Stimulated activated naive CD8-positive, alpha-beta T cell treated with anti-CD3 and anti-CD28 coated beads, Interleukin-15, Interleukin-2, amounts not matched to agents 100 ng/mL and 50 ng/mL, for 24 hours (primary cell): ENCODE measurements around the gene CFAP54.

Source experiments
- H3K27ac Mint-ChIP-seq: one replicate; pipeline ENCODE4 v1.8.0; 2021; ENCODE audit warnings: mild to moderate bottlenecking, mixed read lengths
- H3K27me3 Mint-ChIP-seq: one replicate; pipeline ENCODE4 v1.8.0; 2021; ENCODE audit warnings: mixed read lengths
- H3K36me3 Mint-ChIP-seq: one replicate; pipeline ENCODE4 v1.8.0; 2021; ENCODE audit warnings: low read depth, mixed read lengths
- H3K4me1 Mint-ChIP-seq: one replicate; pipeline ENCODE4 v1.8.0; 2021; ENCODE audit warnings: low read depth, mixed read lengths
- H3K4me3 Mint-ChIP-seq: one replicate; pipeline ENCODE4 v1.8.0; 2021; ENCODE audit warnings: mild to moderate bottlenecking, mixed read lengths
- H3K9me3 Mint-ChIP-seq: one replicate; pipeline ENCODE4 v1.8.0; 2021; ENCODE audit warnings: mixed read lengths

Gene CFAP54

GRCh38 chr12:96495155-96495554, 5.8 kb downstream of the CFAP54 start:
- Mint-ChIP-seq H3K4me3 (no peak overlapping the region), H3K4me1 (peaks cover 12% of the 10 kb centered on the region), H3K27me3 (no peaks in the 10 kb centered on the region), H3K36me3 (no peaks in the 10 kb centered on the region), H3K27ac (no peak overlapping the region), H3K9me3 (no peaks in the 10 kb centered on the region)

DNA sequence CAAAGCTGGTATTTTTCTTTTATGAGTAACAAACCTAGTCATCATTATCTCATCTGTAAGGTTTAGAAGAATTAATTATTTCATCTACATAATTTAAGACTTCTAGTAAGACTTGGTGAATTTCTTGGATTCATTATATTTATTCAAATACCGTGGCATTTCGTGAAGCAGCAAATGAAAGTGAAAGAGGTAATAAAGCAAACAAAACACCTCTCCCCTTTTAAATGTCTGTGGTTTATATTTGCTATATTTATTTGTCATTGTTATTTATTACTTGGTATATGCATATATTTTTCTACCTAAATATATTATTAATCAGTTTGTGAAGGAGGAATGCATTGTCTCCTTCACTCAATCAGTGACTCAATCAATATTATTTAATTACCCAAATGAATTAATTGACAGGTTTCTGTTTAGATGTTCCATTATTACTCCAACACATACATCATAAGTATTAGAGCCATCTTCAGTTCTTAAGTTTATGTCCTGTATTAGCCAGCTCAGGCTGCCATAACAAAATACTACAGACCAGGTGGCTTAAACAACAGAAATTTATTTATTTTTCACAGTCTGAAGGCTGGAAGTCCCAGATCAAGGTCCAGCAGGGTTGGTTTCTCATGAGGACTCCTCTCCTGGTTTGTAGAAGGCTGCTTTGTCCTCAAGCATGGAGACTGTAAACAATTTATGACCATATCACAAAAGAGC, 6.6 kb downstream of the CFAP54 start:
- Mint-ChIP-seq H3K4me3 (no peak overlapping the region), H3K27me3 (no peaks in the 10 kb centered on the region), H3K9me3 (no peaks in the 10 kb centered on the region), H3K27ac (no peak overlapping the region), H3K4me1 (peaks cover 20% of the 10 kb centered on the region), H3K36me3 (no peaks in the 10 kb centered on the region)

- Mint-ChIP-seq H3K4me3 (no peak overlapping the region), H3K9me3 (no peaks in the 10 kb centered on the region), H3K27ac (no peak overlapping the region), H3K36me3 (no peaks in the 10 kb centered on the region), H3K27me3 (no peaks in the 10 kb centered on the region), H3K4me1 (peaks cover 30% of the 10 kb centered on the region)
Measured at GRCh38 chr12:96496944-96497343, 7.6 kb downstream of the CFAP54 start.

DNA sequence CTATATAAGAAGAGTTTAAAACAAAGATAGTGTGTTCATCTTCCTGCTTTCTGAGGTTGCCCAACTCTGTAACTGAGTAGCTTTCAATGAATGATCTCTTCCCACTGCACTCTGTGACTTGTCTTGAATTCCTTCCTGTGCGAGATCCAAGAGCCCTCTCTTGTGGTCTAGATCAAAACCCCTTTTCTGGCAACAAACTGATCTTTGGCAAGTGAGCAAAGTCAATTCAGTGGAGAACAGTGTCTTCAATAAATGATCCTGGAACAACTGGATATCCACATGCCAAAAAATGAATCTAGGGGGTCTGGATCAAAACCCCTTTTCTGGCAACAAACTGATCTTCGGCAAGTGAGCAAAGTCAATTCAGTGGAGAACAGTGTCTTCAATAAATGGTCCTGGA, 8.5 kb downstream of the CFAP54 start:
- Mint-ChIP-seq H3K9me3 (no peaks in the 10 kb centered on the region), H3K4me3 (no peak overlapping the region), H3K4me1 (peaks cover 39% of the 10 kb centered on the region), H3K36me3 (no peaks in the 10 kb centered on the region), H3K27me3 (no peaks in the 10 kb centered on the region), H3K27ac (no peak overlapping the region)

- no peaks in the 10 kb centered on the region for H3K27me3 Mint-ChIP-seq
- peaks cover 41% of the 10 kb centered on the region for H3K4me1 Mint-ChIP-seq
- H3K9me3 Mint-ChIP-seq: no peaks in the 10 kb centered on the region
- no peak overlapping the region for H3K4me3 Mint-ChIP-seq
- no peaks in the 10 kb centered on the region for H3K36me3 Mint-ChIP-seq
- peak overlapping the region; percentile 89 for H3K27ac Mint-ChIP-seq
Measured at GRCh38 chr12:96500693-96501092, 11.3 kb downstream of the CFAP54 start.

GRCh38 chr12:96501133-96501761, 11.9 kb downstream of the CFAP54 start:
- Mint-ChIP-seq H3K36me3 (no peaks in the 10 kb centered on the region), H3K27ac (peak overlapping the region; percentile 89), H3K4me1 (peaks cover 40% of the 10 kb centered on the region), H3K9me3 (no peaks in the 10 kb centered on the region), H3K27me3 (no peaks in the 10 kb centered on the region), H3K4me3 (peak overlapping the region; percentile 24)

DNA sequence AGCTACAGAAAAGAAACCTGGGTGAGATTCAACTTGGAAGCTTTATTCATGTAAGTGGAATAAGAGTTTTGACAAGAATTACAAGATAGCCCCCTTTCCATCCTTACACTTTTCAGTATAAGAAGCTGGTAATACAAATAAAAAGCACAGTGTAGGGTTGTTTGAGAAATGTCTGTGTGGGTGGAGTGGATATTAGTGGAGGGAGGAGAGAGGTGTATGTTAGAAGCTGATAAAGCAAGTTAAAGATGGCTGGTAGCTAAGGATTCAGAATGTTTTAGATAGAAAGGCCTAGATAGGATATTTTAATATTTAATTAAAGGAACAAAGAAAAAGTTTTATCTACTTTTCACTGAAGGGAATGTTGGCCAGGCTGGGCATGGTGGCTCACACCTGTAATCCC, 12.5 kb downstream of the CFAP54 start:
- peak overlapping the region; percentile 89 for H3K27ac Mint-ChIP-seq
- no peaks in the 10 kb centered on the region for H3K27me3 Mint-ChIP-seq
- no peak overlapping the region for H3K4me3 Mint-ChIP-seq
- H3K36me3 Mint-ChIP-seq: no peaks in the 10 kb centered on the region
- peaks cover 38% of the 10 kb centered on the region for H3K4me1 Mint-ChIP-seq
- no peaks in the 10 kb centered on the region for H3K9me3 Mint-ChIP-seq

DNA sequence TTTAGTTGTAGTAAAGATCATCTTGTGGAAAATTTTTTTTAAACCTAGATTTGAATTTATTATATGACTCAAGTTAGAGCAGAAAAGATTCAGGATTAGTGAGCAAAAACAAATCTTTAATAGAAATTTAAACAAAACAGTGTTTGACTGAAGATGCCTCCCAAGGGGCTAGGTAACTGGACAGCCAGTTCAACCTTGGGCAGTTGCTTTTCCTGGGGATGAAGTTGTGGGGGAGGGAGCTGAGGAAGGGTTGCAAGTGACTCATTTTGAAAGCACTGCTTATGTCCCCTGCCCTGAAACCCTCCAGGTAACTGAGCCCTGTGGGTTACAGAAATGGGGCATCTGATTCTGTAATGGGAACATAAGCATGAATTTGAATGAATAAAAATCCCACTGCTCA, 13.1 kb downstream of the CFAP54 start:
- no peaks in the 10 kb centered on the region for H3K27me3 Mint-ChIP-seq
- peaks cover 38% of the 10 kb centered on the region for H3K4me1 Mint-ChIP-seq
- no peaks in the 10 kb centered on the region for H3K36me3 Mint-ChIP-seq
- no peaks in the 10 kb centered on the region for H3K9me3 Mint-ChIP-seq
- H3K27ac Mint-ChIP-seq: peak overlapping the region; percentile 88
- peak overlapping the region; percentile 28 for H3K4me3 Mint-ChIP-seq

- Mint-ChIP-seq H3K9me3 (no peaks in the 10 kb centered on the region), H3K4me3 (no peak overlapping the region), H3K27ac (peak overlapping the region; percentile 88), H3K27me3 (no peaks in the 10 kb centered on the region), H3K4me1 (peaks cover 41% of the 10 kb centered on the region), H3K36me3 (no peaks in the 10 kb centered on the region)
Measured at GRCh38 chr12:96502949-96503532, 13.7 kb downstream of the CFAP54 start.

GRCh38 chr12:96503976-96504375, 14.6 kb downstream of the CFAP54 start:
- Mint-ChIP-seq H3K4me3 (no peak overlapping the region), H3K9me3 (no peaks in the 10 kb centered on the region), H3K36me3 (no peaks in the 10 kb centered on the region), H3K4me1 (peaks cover 41% of the 10 kb centered on the region), H3K27ac (no peak overlapping the region), H3K27me3 (no peaks in the 10 kb centered on the region)

- no peaks in the 10 kb centered on the region for H3K36me3 Mint-ChIP-seq
- H3K4me1 Mint-ChIP-seq: peaks cover 22% of the 10 kb centered on the region
- no peaks in the 10 kb centered on the region for H3K27me3 Mint-ChIP-seq
- H3K4me3 Mint-ChIP-seq: no peak overlapping the region
- no peaks in the 10 kb centered on the region for H3K9me3 Mint-ChIP-seq
- no peak overlapping the region for H3K27ac Mint-ChIP-seq
Measured at GRCh38 chr12:96506776-96507175, 17.4 kb downstream of the CFAP54 start.

DNA sequence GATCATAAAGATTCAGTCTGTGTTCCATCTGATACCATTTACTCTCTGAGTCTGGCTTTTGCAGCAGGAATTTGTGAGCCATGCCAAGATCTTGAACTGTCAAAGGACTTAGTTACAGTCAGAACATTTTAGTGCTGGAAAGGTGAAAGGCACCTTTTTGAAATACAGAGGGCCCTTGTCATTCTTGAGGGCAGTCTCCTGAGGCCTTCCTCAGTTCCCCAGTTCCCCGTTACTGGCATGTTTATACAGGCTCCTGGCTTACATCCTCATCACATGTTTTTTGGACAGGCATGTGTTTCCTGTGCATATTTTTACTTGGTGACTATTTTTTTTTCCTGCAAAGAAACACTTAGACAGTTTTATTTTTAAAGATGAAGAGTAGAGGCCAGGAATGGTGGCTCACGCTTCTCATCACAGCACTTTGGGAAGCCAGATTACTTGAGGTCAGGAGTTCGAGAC, 21.0 kb downstream of the CFAP54 start:
- peaks cover 4% of the 10 kb centered on the region for H3K4me1 Mint-ChIP-seq
- no peaks in the 10 kb centered on the region for H3K9me3 Mint-ChIP-seq

GRCh38 chr12:96513166-96513565, 23.8 kb downstream of the CFAP54 start:
- Mint-ChIP-seq H3K9me3 (no peaks in the 10 kb centered on the region), H3K27me3 (no peaks in the 10 kb centered on the region), H3K4me1 (peaks cover 19% of the 10 kb centered on the region), H3K4me3 (no peak overlapping the region), H3K27ac (no peak overlapping the region), H3K36me3 (no peaks in the 10 kb centered on the region)

More for the DNA sequence above, 21.0 kb downstream of the CFAP54 start:
- H3K4me3 Mint-ChIP-seq: no peak overlapping the region
- no peaks in the 10 kb centered on the region for H3K27me3 Mint-ChIP-seq
- no peak overlapping the region for H3K27ac Mint-ChIP-seq
- H3K36me3 Mint-ChIP-seq: no peaks in the 10 kb centered on the region

GRCh38 chr12:96513681-96514080, 24.3 kb downstream of the CFAP54 start:
- no peak overlapping the region for H3K4me3 Mint-ChIP-seq
- H3K27ac Mint-ChIP-seq: no peak overlapping the region
- no peaks in the 10 kb centered on the region for H3K9me3 Mint-ChIP-seq
- H3K27me3 Mint-ChIP-seq: no peaks in the 10 kb centered on the region
- H3K36me3 Mint-ChIP-seq: no peaks in the 10 kb centered on the region
- peaks cover 19% of the 10 kb centered on the region for H3K4me1 Mint-ChIP-seq

DNA sequence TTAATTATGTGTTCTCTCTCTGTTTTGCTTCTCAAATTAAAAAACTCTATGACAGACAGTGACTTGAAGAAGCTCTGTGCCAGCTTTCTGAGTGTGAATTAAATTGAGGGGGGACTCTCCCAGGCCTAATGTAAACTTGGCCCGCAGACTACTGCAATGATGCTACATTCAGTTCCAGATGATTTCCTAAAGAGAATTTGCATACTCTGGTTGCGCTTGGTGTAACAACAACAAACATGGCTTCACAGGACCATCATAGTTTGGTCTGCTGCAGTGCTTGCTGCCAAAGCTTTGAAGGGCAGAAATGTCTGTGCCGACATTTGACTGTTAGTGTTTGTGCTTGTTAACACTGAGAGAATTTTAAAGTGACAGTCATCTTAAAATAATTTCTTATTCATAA, 25.0 kb downstream of the CFAP54 start:
- Mint-ChIP-seq H3K4me3 (no peak overlapping the region), H3K27me3 (no peaks in the 10 kb centered on the region), H3K4me1 (peaks cover 19% of the 10 kb centered on the region), H3K27ac (no peak overlapping the region), H3K9me3 (no peaks in the 10 kb centered on the region), H3K36me3 (no peaks in the 10 kb centered on the region)
